Measurements from ENCODE around the gene PTGER2. TPM values are rescaled to one million over a fixed set of nuclear protein-coding genes. Genes with fewer than 3 reads are reported as not detected.

Gene PTGER2
- polyA plus RNA-seq, 1 of the 3 experiments (the other 2 are of a cell fraction) = 0.67 TPM

- TF ChIP-seq CTCF (IDR thresholded peaks at IDR 0.05) (no peak), MEF2A (IDR thresholded peaks at IDR 0.05; ENCODE audit: borderline replicate concordance, low read depth) (no peak), TEAD4 (IDR thresholded peaks at IDR 0.05; ENCODE audit: borderline replicate concordance, insufficient read depth) (no peak), EP300 (IDR thresholded peaks at IDR 0.05; ENCODE audit: borderline replicate concordance in 1 of 2, low read depth in 1 of 2, low read length in 1 of 2) (no peak), RCOR1 (IDR thresholded peaks at IDR 0.05; ENCODE audit: low read length) (no peak), FOXJ3 (CRISPR knock-in tag; IDR thresholded peaks at IDR 0.05) (no peak), MXI1 (IDR thresholded peaks at IDR 0.05; ENCODE audit: low read depth, low read length) (no peak)
Observed at GRCh38 chr14:52277552-52277951, 36.6 kb upstream of the PTGER2 start (continued).

- Histone ChIP-seq H3F3A (replicated peaks; ENCODE audit: insufficient read depth) (no peaks in the 10 kb centered on the region), H3K9me3 (no peaks in the 10 kb centered on the region), H3K9me2 (no peaks in the 10 kb centered on the region), H3K27ac (ENCODE audit: low read depth in 2 of 2, low read length in 1 of 2) (no peak overlapping the region), H3K79me2 (ENCODE audit: insufficient read depth) (no peaks in the 10 kb centered on the region), H3K9ac (no peak overlapping the region), H3K4me3 (ENCODE audit: low read depth in 2 of 2, low read length in 1 of 2) (no peak overlapping the region), H3K4me1 (ENCODE audit: control insufficient read depth in 1 of 2, insufficient read depth in 2 of 2, low read depth in 1 of 2, low read length in 1 of 2) (no peaks in the 10 kb centered on the region; a peak in 1 of 4 replicates), H4K20me1 (ENCODE audit: insufficient read depth) (no peaks in the 10 kb centered on the region), H3K36me3 (replicated peaks in 1 of 2; ENCODE audit: control insufficient read depth in 1 of 2, insufficient read depth in 2 of 2, low read length in 1 of 2) (no peaks in the 10 kb centered on the region), H3K4me2 (no peak overlapping the region), H2AFZ (ENCODE audit: low read depth) (no peak overlapping the region), H3K27me3 (ENCODE audit: insufficient read depth) (peaks cover 21% of the 10 kb centered on the region; the same call in 1 of the 2 replicates)
- POLR2A ChIA-PET = no interaction called here
- CTCF ChIA-PET = interaction anchor here (0.9 kb wide), 1 partner anchor 21 kb away, joined by 4 read pairs; no protein-coding TSS in a partner anchor
- 19% methylated on average over 3 of the region's 3 CpGs for WGBS (ENCODE audit: low lambda C conversion rate)
- TF ChIP-seq SMC3 (IDR thresholded peaks at IDR 0.05; ENCODE audit: low read depth, low read length) (no peak), JUND (IDR thresholded peaks at IDR 0.05) (no peak), RAD21 (IDR thresholded peaks at IDR 0.05; ENCODE audit: low read length) (no peak), SIN3A (IDR thresholded peaks at IDR 0.05; ENCODE audit: borderline replicate concordance, low read depth, low read length) (no peak), POLR2AphosphoS5 (IDR thresholded peaks at IDR 0.05; ENCODE audit: low read depth, low read length) (no peak), USF2 (IDR thresholded peaks at IDR 0.05; ENCODE audit: borderline replicate concordance, low read depth, low read length) (no peak), EZH2phosphoT487 (IDR thresholded peaks at IDR 0.05; ENCODE audit: borderline replicate concordance, low read depth) (no peak), ELF1 (IDR thresholded peaks at IDR 0.05) (no peak), FOSL2 (IDR thresholded peaks at IDR 0.05; ENCODE audit: borderline replicate concordance, low read depth) (no peak)
- DNase-seq = no peak
Observed at GRCh38 chr14:52279408-52279807, 34.7 kb upstream of the PTGER2 start.

Measured in SK-N-SH (cell line).